A549 (cell line): ENCODE data around the gene CLIC5. TPM values are rescaled to one million over a fixed set of nuclear protein-coding genes. Genes with fewer than 3 reads are reported as not detected.

Experiments used
- ATAC-seq, 2 experiments: fragments of 200-7000 bp in 1 of 2; fragments of >200 bp in 1 of 2; cut with Nextera tagmentation in 1 of 2; cut with Tn5 transposase in 1 of 2; 3 replicates each; pipeline versions ENCODE4 v1.8.0 to v1.9.1; 2018 to 2020; ENCODE audit warnings: mild to moderate bottlenecking in 1 of 2, moderate library complexity in 1 of 2
- CTCF ChIA-PET: fragments of 300-600 bp; sonication (Branson Sonifier 250); formaldehyde crosslinking; extraction: SDS; loops from one replicate; lab custom pipeline; 2021; ENCODE audit warnings: antibody characterized with exemption, inconsistent platforms; lab: Yijun Ruan, JAX
- POLR2A ChIA-PET: fragments of 350-600 bp; formaldehyde crosslinking; extraction: SDS; loops from one replicate; lab custom pipeline; 2021; ENCODE audit warnings: antibody characterized with exemption, inconsistent platforms; lab: Yijun Ruan, JAX
- DNase-seq, 2 experiments: peaks; one replicate each; pipeline versions ENCODE4 v3.0.0 to v3.0.0-alpha.2; 2011 to 2016; ENCODE audit warnings: low read depth in 1 of 2, low spot score in 1 of 2
- FAIRE-seq: peaks from 2 replicates; lab custom pipeline; 2011; peaks lifted over from hg19 to GRCh38; lab: Jason Lieb, UNC
- H3K27ac ChIP-seq, 2 experiments: fragments of >200 bp; sonication (Bioruptor Twin); formaldehyde crosslinking; 3 replicates each; pipeline ENCODE4 v1.5.1; 2016 to 2017
- H3K4me1 ChIP-seq: fragments of >200 bp; sonication (Bioruptor Twin); formaldehyde crosslinking; 3 replicates; pipeline ENCODE4 v1.6.1; 2016
- H3K4me2 ChIP-seq: fragments of >200 bp; sonication (Bioruptor Twin); formaldehyde crosslinking; 3 replicates; pipeline ENCODE4 v1.6.1; 2016
- H3K4me3 ChIP-seq: fragments of >200 bp; sonication (Bioruptor Twin); formaldehyde crosslinking; 3 replicates; pipeline ENCODE4 v1.5.1; 2016
- H3K9me3 ChIP-seq: fragments of >200 bp; sonication (Bioruptor Twin); formaldehyde crosslinking; 3 replicates; pipeline ENCODE4 v1.6.1; 2016
- BHLHE40 ChIP-seq: IDR thresholded peaks from 2 replicates; pipeline ENCODE4 v1.6.1; 2012; ENCODE audit warnings: low read depth, low read length, inconsistent platforms
- CBX8 ChIP-seq: fragments of 200-600 bp; sonication (generic); IDR thresholded peaks from 2 replicates; pipeline ENCODE4 v1.6.1; 2016
- CEBPB ChIP-seq, 2 experiments: fragments of >200 bp in 1 of 2; sonication (Bioruptor Twin) in 1 of 2; formaldehyde crosslinking in 1 of 2; IDR thresholded peaks; 2 replicates each; pipeline ENCODE4 v1.6.1; 2012 to 2016
- CHD2 ChIP-seq: fragments of 150-350 bp; IDR thresholded peaks from 2 replicates; pipeline ENCODE4 v1.6.1; 2014; ENCODE audit warnings: low read length; ENCODE audit not compliant: partially characterized antibody
- EHMT2 ChIP-seq: fragments of 200-600 bp; sonication (generic); IDR thresholded peaks from 2 replicates; pipeline ENCODE4 v1.6.1; 2016; ENCODE audit warnings: antibody characterized with exemption, low read depth, mild to moderate bottlenecking, moderate library complexity
- EP300 ChIP-seq, 2 experiments: fragments of >200 bp; sonication (Bioruptor Twin); formaldehyde crosslinking; IDR thresholded peaks; 2 replicates in 1 of 2; 3 replicates in 1 of 2; pipeline ENCODE4 v1.6.1; 2016 to 2017
- FOSB ChIP-seq: fragments of 250-450 bp; sonication (Bioruptor Pico); IDR thresholded peaks from 2 replicates; pipeline ENCODE4 v1.5.0; 2020; ENCODE audit warnings: mild to moderate bottlenecking, moderate library complexity
- FOXS1 ChIP-seq: fragments of 250-450 bp; sonication (Bioruptor Pico); IDR thresholded peaks from 2 replicates; pipeline ENCODE4 v1.5.0; 2020; ENCODE audit warnings: mild to moderate bottlenecking, moderate library complexity
- GATA3 ChIP-seq: IDR thresholded peaks from 2 replicates; pipeline ENCODE4 v1.6.1; 2012; ENCODE audit warnings: borderline replicate concordance
- HDAC2 ChIP-seq: fragments of 200-600 bp; sonication (generic); IDR thresholded peaks from 2 replicates; pipeline ENCODE4 v1.6.1; 2016
- HEYL ChIP-seq: fragments of 250-450 bp; sonication (Bioruptor Pico); IDR thresholded peaks from 2 replicates; pipeline ENCODE4 v1.8.0; 2021; ENCODE audit warnings: mild to moderate bottlenecking, moderate library complexity
- HOXA7 ChIP-seq: fragments of 250-450 bp; sonication (Bioruptor Pico); IDR thresholded peaks from 2 replicates; pipeline ENCODE4 v1.5.0; 2020; ENCODE audit warnings: mild to moderate bottlenecking, moderate library complexity
- HOXB13 ChIP-seq: fragments of 250-450 bp; sonication (Bioruptor Pico); IDR thresholded peaks from 2 replicates; pipeline ENCODE4 v1.5.0; 2020; ENCODE audit warnings: low read depth, mild to moderate bottlenecking, moderate library complexity
- KDM5A ChIP-seq: fragments of 200-600 bp; sonication (generic); IDR thresholded peaks from 2 replicates; pipeline ENCODE4 v1.6.1; 2016; ENCODE audit warnings: antibody characterized with exemption, mild to moderate bottlenecking
- MAFK ChIP-seq: fragments of 450-650 bp; IDR thresholded peaks from 2 replicates; pipeline ENCODE4 v1.6.1; 2014; ENCODE audit not compliant: partially characterized antibody
- MAZ ChIP-seq: fragments of 150-350 bp; IDR thresholded peaks from 2 replicates; pipeline ENCODE4 v1.6.1; 2014; ENCODE audit warnings: antibody characterized with exemption, low read depth, low read length, borderline replicate concordance
- MYC ChIP-seq: IDR thresholded peaks from 2 replicates; pipeline ENCODE4 v1.6.1; 2012; ENCODE audit warnings: mild to moderate bottlenecking, inconsistent platforms, low read length, improper control_type of control experiment, borderline replicate concordance
- NFE2L2 ChIP-seq: fragments of 150-350 bp; conservative IDR thresholded peaks from 2 replicates; pipeline ENCODE4 v1.6.1; 2014; ENCODE audit warnings: low read length
- PHF8 ChIP-seq: fragments of 200-600 bp; sonication (generic); IDR thresholded peaks from 2 replicates; pipeline ENCODE4 v1.6.1; 2016; ENCODE audit warnings: low read depth, mild to moderate bottlenecking, antibody characterized with exemption, moderate library complexity, borderline replicate concordance
- POLR2AphosphoS2 ChIP-seq: conservative IDR thresholded peaks from 2 replicates; pipeline ENCODE4 v1.6.1; 2012; ENCODE audit warnings: low read length, improper control_type of control experiment, inconsistent platforms
- RFX5 ChIP-seq: fragments of 450-650 bp; IDR thresholded peaks from 2 replicates; pipeline ENCODE4 v1.7.1; 2014; ENCODE audit warnings: antibody characterized with exemption, mild to moderate bottlenecking, moderate library complexity
- ZNF302 ChIP-seq: fragments of 250-450 bp; sonication (Bioruptor Pico); IDR thresholded peaks from 2 replicates; pipeline ENCODE4 v1.9.0; 2021; ENCODE audit warnings: inconsistent platforms, mild to moderate bottlenecking, moderate library complexity
- WGBS: methylation state at CpG from one replicate; pipeline ENCODE4 v1.1.6; 2017; ENCODE audit errors: missing lambda C conversion rate; 5-methylcytosine and 5-hydroxymethylcytosine counted together
- polyA plus RNA-seq, 4 experiments: library from polyadenylated mRNA; depleted of rRNA in 3 of 4; stranded (reverse); fragments of >200 nt; fragmentation: RNase III in 1 of 4; extraction: RNeasy Plus Mini Kit Qiagen cat#74134 plus additional on column Dnase treatment in 1 of 4; gene quantifications; 2 replicates in 3 of 4; 3 replicates in 1 of 4; pipeline ENCODE4 v1.2.3, GENCODE V29; 2011 to 2017
- TF ChIP-seq, protein P1 (sequence below): IDR thresholded peaks from 2 replicates; pipeline ENCODE4 v1.6.1; 2012; ENCODE audit warnings: low read depth, borderline replicate concordance
- TF ChIP-seq, protein P2 (sequence below): fragments of >200 bp; sonication (Bioruptor Twin); formaldehyde crosslinking; IDR thresholded peaks from 3 replicates; pipeline ENCODE4 v1.6.1; 2016
- TF ChIP-seq, protein P3 (sequence below): IDR thresholded peaks from 2 replicates; pipeline ENCODE4 v1.6.1; 2012
- TF ChIP-seq, protein P4 (sequence below): fragments of 250-450 bp; sonication (Bioruptor Pico); IDR thresholded peaks from 2 replicates; pipeline ENCODE4 v1.5.0; 2021; ENCODE audit warnings: mild to moderate bottlenecking, moderate library complexity, borderline replicate concordance
- TF ChIP-seq, protein P5 (sequence below): fragments of 250-450 bp; sonication (Bioruptor Pico); IDR thresholded peaks from 2 replicates; pipeline ENCODE4 v1.5.0; 2020; ENCODE audit warnings: low read depth, mild to moderate bottlenecking, moderate library complexity
- TF ChIP-seq, protein P6 (sequence below): fragments of >200 bp; sonication (Bioruptor Twin); formaldehyde crosslinking; IDR thresholded peaks from 3 replicates; pipeline ENCODE4 v1.5.1; 2016

The CLIC5 gene
- polyA plus RNA-seq, 2 of the 4 experiments (the other 2 are of a cell fraction) = not detected

DNA sequence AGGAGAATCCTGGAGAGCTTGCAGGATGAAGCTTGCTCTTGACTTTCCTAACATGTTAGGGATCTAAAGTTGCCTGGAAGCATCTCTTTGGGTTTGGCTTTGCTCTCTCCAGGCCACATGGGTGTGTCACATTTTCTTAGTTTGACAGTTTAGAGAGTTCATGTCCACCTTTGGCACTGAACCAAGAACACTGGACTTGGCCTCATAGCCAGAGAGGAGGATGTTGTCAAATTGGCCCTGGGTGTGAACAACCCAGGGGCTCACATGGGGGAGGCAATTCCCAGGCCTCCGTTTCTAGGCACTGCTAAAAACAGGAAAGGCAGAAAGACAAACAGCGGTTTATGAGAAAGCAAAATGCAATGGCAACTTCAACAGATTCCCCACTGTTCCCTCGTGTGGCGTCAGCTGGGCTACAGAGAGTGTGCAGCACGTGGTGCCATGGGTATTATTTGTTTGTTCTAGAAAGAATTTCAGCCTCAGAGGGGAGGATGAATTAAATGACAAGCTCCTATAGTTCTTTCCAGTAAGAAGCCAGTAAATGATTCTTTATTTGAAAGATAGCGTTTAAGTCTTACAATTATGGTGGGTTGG lies 93.9 kb downstream of the CLIC5 start:
- no peak for FAIRE-seq
- DNase-seq = no peak
- Histone ChIP-seq H3K4me2 (no peak overlapping the region), H3K4me3 (no peak overlapping the region), H3K4me1 (no peaks in the 10 kb centered on the region), H3K9me3 (no peaks in the 10 kb centered on the region), H3K27ac (no peak overlapping the region)
- CTCF ChIA-PET = interaction anchor here (0.7 to 5.5 kb wide), 14 partner anchors 8 to 1454 kb away, joined by 3 to 38 read pairs (median 4); no protein-coding TSS in a partner anchor
- 58% methylated on average over 6 of the region's 6 CpGs for WGBS
- POLR2A ChIA-PET = no interaction called here
- TF ChIP-seq, protein P1, sequence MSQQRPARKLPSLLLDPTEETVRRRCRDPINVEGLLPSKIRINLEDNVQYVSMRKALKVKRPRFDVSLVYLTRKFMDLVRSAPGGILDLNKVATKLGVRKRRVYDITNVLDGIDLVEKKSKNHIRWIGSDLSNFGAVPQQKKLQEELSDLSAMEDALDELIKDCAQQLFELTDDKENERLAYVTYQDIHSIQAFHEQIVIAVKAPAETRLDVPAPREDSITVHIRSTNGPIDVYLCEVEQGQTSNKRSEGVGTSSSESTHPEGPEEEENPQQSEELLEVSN = no peak
- TF ChIP-seq FOXS1 (CRISPR knock-in tag) = no peak
- TF ChIP-seq EP300 (IDR thresholded peaks at IDR 0.05) = no peak
- TF ChIP-seq MYC = no peak
- no peak for TF ChIP-seq RFX5
- no peak for TF ChIP-seq EHMT2
- no peak for TF ChIP-seq MAZ
- TF ChIP-seq BHLHE40 = no peak
- no peak for TF ChIP-seq FOSB
- no peak for TF ChIP-seq NFE2L2
- TF ChIP-seq MAFK = no peak
- TF ChIP-seq HEYL (CRISPR knock-in tag) = no peak
- no peak for TF ChIP-seq ZNF302 (CRISPR knock-in tag)
- TF ChIP-seq HOXA7 (CRISPR knock-in tag) = no peak
- TF ChIP-seq, protein P2, sequence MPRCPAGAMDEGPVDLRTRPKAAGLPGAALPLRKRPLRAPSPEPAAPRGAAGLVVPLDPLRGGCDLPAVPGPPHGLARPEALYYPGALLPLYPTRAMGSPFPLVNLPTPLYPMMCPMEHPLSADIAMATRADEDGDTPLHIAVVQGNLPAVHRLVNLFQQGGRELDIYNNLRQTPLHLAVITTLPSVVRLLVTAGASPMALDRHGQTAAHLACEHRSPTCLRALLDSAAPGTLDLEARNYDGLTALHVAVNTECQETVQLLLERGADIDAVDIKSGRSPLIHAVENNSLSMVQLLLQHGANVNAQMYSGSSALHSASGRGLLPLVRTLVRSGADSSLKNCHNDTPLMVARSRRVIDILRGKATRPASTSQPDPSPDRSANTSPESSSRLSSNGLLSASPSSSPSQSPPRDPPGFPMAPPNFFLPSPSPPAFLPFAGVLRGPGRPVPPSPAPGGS = no peak
- TF ChIP-seq CEBPB (IDR thresholded peaks at IDR 0.05) = no peak
- no peak for TF ChIP-seq HDAC2
- no peak for TF ChIP-seq PHF8
- no peak for TF ChIP-seq KDM5A
- no peak for ATAC-seq

DNA sequence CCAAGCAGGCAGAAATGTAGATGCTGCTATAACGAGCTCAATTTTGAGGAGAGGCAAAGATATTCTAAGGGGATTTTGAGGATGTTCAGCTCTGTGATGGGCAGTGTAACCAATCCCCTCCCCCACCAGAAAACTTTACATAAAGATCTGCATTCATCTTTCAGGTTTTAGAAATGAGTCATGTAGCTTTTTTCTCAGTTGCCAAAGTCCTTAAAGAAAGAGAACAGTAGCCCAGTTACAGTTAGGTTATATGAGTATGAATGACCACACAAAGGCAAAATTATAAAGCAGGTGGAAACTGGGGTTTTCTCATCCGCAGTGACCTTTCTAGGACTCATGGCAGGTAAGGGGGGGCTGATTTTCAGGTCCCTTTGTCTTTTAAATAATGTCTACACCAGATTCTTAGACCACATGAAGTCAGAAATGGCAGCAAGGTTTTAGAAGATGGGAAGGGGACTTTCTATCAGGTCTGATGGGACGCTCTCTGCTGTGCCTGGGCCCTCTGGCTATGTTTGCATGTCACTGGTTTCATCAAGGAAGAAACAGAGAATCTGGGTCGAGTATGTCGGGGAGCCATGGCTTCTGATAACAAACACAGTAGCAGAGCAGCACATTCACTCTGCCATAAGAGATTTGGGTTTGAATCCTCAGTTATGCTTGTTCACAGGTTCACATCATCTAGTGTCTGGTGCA lies 94.7 kb downstream of the CLIC5 start:
- Histone ChIP-seq H3K27ac (no peak overlapping the region), H3K9me3 (no peaks in the 10 kb centered on the region), H3K4me2 (no peak overlapping the region), H3K4me3 (no peak overlapping the region), H3K4me1 (no peaks in the 10 kb centered on the region)
- CTCF ChIA-PET = interaction anchor here (0.7 to 5.5 kb wide), 4 partner anchors 10 to 1453 kb away, joined by 3 to 35 read pairs (median 4); no protein-coding TSS in a partner anchor
- no peak for DNase-seq
- WGBS = 35% methylated on average over 5 of the region's 5 CpGs
- POLR2A ChIA-PET = no interaction called here
- TF ChIP-seq, protein P3, sequence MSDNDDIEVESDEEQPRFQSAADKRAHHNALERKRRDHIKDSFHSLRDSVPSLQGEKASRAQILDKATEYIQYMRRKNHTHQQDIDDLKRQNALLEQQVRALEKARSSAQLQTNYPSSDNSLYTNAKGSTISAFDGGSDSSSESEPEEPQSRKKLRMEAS = no peak
- TF ChIP-seq MYC = no peak
- no peak for TF ChIP-seq CBX8
- no peak for TF ChIP-seq CHD2
- TF ChIP-seq POLR2AphosphoS2 = no peak
- TF ChIP-seq HOXB13 (CRISPR knock-in tag) = no peak
- TF ChIP-seq ZNF302 (CRISPR knock-in tag) = no peak
- TF ChIP-seq, protein P4, sequence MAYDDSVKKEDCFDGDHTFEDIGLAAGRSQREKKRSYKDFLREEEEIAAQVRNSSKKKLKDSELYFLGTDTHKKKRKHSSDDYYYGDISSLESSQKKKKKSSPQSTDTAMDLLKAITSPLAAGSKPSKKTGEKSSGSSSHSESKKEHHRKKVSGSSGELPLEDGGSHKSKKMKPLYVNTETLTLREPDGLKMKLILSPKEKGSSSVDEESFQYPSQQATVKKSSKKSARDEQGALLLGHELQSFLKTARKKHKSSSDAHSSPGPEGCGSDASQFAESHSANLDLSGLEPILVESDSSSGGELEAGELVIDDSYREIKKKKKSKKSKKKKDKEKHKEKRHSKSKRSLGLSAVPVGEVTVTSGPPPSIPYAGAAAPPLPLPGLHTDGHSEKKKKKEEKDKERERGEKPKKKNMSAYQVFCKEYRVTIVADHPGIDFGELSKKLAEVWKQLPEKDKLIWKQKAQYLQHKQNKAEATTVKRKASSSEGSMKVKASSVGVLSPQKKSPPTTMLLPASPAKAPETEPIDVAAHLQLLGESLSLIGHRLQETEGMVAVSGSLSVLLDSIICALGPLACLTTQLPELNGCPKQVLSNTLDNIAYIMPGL = no peak
- TF ChIP-seq, protein P5, sequence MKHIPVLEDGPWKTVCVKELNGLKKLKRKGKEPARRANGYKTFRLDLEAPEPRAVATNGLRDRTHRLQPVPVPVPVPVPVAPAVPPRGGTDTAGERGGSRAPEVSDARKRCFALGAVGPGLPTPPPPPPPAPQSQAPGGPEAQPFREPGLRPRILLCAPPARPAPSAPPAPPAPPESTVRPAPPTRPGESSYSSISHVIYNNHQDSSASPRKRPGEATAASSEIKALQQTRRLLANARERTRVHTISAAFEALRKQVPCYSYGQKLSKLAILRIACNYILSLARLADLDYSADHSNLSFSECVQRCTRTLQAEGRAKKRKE (CRISPR knock-in tag) = no peak
- TF ChIP-seq GATA3 = no peak
- TF ChIP-seq, protein P6, sequence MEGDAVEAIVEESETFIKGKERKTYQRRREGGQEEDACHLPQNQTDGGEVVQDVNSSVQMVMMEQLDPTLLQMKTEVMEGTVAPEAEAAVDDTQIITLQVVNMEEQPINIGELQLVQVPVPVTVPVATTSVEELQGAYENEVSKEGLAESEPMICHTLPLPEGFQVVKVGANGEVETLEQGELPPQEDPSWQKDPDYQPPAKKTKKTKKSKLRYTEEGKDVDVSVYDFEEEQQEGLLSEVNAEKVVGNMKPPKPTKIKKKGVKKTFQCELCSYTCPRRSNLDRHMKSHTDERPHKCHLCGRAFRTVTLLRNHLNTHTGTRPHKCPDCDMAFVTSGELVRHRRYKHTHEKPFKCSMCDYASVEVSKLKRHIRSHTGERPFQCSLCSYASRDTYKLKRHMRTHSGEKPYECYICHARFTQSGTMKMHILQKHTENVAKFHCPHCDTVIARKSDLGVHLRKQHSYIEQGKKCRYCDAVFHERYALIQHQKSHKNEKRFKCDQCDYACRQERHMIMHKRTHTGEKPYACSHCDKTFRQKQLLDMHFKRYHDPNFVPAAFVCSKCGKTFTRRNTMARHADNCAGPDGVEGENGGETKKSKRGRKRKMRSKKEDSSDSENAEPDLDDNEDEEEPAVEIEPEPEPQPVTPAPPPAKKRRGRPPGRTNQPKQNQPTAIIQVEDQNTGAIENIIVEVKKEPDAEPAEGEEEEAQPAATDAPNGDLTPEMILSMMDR = no peak
- TF ChIP-seq BHLHE40 = no peak
- no peak for TF ChIP-seq RFX5
- no peak for FAIRE-seq
- no peak for ATAC-seq
